22Rv1 (cell line): ENCODE results near the gene DOK3.

ENCODE experiments used
- CTCF ChIP-seq: fragments of 450-650 bp; IDR thresholded peaks from 2 replicates; pipeline ENCODE4 v1.5.1; 2017; ENCODE audit warnings: mild to moderate bottlenecking
- ZFX ChIP-seq: fragments of 450-650 bp; IDR thresholded peaks from 2 replicates; pipeline ENCODE4 v1.6.1; 2017; ENCODE audit warnings: antibody characterized with exemption, borderline replicate concordance

GRCh38 chr5:177552839-177553455 lies 43.3 kb upstream of the DOK3 start:
- TF ChIP-seq CTCF (no peak), ZFX (no peak)
